ENCODE data around the gene SLC7A14.

GRCh38 chr3:170417090-170417489 lies 168.8 kb downstream of the SLC7A14 start:
- TF ChIP-seq JUNB (CRISPR knock-in tag; IDR thresholded peaks at IDR 0.05; ENCODE audit: borderline replicate concordance) (no peak), MTERF4 (CRISPR knock-in tag; IDR thresholded peaks at IDR 0.05) (no peak), HMG20B (CRISPR knock-in tag; conservative IDR thresholded peaks at IDR 0.05) (no peak), DPF2 (CRISPR knock-in tag; IDR thresholded peaks at IDR 0.05; ENCODE audit: borderline replicate concordance, low read depth) (no peak), HINFP (CRISPR knock-in tag; IDR thresholded peaks at IDR 0.05; ENCODE audit: low read depth) (no peak), EZH2 (conservative IDR thresholded peaks at IDR 0.05; ENCODE audit: low read depth, low read length) (no peak)
